Right atrium auricular region (tissue), 2 donors: ENCODE results near the gene LENG9. TPM values are rescaled to one million over a fixed set of nuclear protein-coding genes. Genes with fewer than 3 reads are reported as not detected.

Experiments
- DNase-seq: peaks from one replicate; pipeline ENCODE4 v3.0.0-alpha.2; 2019; ENCODE audit warnings: low spot score
- H3K27ac ChIP-seq, 2 donors: fragments of 200-600 bp; sonication (generic); 1 replicate in 1 of 2; 2 replicates in 1 of 2; pipeline ENCODE4 v1.5.1; 2016 to 2019
- H3K27me3 ChIP-seq, 2 donors: fragments of 200-600 bp; sonication (generic); one replicate each; pipeline versions ENCODE4 v1.5.1 to v1.6.0; 2017 to 2019
- H3K36me3 ChIP-seq: fragments of 200-600 bp; sonication (generic); one replicate; pipeline ENCODE4 v1.5.1; 2016
- H3K4me1 ChIP-seq, 2 donors: fragments of 200-600 bp; sonication (generic); one replicate each; pipeline versions ENCODE4 v1.5.1 to v1.6.0; 2017 to 2019
- H3K4me3 ChIP-seq, 2 donors: fragments of 200-600 bp; sonication (generic); 1 replicate in 1 of 2; 2 replicates in 1 of 2; pipeline ENCODE4 v1.5.1; 2017 to 2019; ENCODE audit warnings: mild to moderate bottlenecking in 1 of 2, moderate library complexity in 1 of 2
- H3K9me3 ChIP-seq, 2 donors: fragments of 200-600 bp; sonication (generic); one replicate each; pipeline ENCODE4 v1.5.1; 2019
- total RNA-seq, 2 donors: library from RNA; depleted of rRNA; stranded (reverse); fragments of >200 nt; gene quantifications; one replicate each; pipeline ENCODE4 v1.1.0, GENCODE V29; 2016
- TF ChIP-seq, protein P1 (sequence below), 2 donors: fragments of 200-600 bp; sonication (generic); IDR thresholded peaks; one replicate each; pipeline ENCODE4 v1.5.1; 2019; ENCODE audit warnings: antibody characterized with exemption in 2 of 2

The LENG9 gene
- total RNA-seq, 2 donors from 2014 or later, result 2.1 to 4.9 TPM

DNA sequence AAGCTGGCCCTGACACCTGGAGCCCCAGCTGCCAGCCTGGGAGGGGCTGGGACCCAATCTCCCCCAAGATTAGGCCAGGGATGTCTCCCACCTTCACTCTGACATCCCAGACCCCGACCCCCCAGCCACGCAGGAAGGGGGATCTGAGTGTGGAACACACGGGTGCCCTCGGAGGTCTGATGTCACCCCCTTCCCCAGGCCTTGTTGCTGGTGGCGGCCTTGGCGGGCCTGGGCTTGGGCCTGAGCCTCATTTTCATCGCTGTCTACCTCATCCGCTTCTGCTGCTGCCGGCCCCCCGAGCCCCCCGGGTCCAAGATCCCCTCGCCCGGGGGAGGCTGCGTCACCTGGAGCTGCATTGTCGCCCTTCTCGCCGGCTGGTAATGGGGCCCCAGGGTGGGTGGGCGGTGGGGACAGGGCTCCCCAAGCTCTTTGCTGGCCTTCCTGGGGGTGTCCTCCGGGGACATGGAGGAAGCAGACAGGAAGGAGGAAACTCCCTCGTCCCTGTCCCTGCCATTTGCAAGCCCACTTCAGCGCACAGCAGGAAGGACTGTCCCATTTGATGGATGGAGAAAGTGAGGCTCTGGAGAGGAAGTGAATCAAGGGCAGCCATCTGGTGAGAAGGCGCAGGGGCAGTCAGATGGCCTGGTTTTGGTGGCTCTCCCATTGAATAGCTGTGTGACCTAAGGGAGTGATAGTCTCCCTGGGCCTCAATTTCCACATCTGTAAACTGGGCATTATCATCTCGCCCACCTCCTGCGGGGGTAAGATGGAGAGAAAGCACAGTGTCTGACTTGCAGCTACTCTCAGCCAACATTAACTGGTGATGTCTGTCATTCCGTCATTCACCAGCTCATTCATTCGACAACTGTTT, 44.4 kb downstream of the LENG9 start:
- TF ChIP-seq, protein P1, sequence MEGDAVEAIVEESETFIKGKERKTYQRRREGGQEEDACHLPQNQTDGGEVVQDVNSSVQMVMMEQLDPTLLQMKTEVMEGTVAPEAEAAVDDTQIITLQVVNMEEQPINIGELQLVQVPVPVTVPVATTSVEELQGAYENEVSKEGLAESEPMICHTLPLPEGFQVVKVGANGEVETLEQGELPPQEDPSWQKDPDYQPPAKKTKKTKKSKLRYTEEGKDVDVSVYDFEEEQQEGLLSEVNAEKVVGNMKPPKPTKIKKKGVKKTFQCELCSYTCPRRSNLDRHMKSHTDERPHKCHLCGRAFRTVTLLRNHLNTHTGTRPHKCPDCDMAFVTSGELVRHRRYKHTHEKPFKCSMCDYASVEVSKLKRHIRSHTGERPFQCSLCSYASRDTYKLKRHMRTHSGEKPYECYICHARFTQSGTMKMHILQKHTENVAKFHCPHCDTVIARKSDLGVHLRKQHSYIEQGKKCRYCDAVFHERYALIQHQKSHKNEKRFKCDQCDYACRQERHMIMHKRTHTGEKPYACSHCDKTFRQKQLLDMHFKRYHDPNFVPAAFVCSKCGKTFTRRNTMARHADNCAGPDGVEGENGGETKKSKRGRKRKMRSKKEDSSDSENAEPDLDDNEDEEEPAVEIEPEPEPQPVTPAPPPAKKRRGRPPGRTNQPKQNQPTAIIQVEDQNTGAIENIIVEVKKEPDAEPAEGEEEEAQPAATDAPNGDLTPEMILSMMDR (IDR thresholded peaks at IDR 0.05), result no peak
- H3K27me3 ChIP-seq, result peaks cover 5 to 22% of the 10 kb centered on the region in 2 donors
- no peak for DNase-seq
- H3K9me3 ChIP-seq, result no peaks in the 10 kb centered on the region
- no peak overlapping the region for H3K4me3 ChIP-seq
- H3K36me3 ChIP-seq, result no peaks in the 10 kb centered on the region
- H3K4me1 ChIP-seq, result peaks cover 0 to 42% of the 10 kb centered on the region in 2 donors
- H3K27ac ChIP-seq, result peak overlapping the region; percentile 22 to 56

DNA sequence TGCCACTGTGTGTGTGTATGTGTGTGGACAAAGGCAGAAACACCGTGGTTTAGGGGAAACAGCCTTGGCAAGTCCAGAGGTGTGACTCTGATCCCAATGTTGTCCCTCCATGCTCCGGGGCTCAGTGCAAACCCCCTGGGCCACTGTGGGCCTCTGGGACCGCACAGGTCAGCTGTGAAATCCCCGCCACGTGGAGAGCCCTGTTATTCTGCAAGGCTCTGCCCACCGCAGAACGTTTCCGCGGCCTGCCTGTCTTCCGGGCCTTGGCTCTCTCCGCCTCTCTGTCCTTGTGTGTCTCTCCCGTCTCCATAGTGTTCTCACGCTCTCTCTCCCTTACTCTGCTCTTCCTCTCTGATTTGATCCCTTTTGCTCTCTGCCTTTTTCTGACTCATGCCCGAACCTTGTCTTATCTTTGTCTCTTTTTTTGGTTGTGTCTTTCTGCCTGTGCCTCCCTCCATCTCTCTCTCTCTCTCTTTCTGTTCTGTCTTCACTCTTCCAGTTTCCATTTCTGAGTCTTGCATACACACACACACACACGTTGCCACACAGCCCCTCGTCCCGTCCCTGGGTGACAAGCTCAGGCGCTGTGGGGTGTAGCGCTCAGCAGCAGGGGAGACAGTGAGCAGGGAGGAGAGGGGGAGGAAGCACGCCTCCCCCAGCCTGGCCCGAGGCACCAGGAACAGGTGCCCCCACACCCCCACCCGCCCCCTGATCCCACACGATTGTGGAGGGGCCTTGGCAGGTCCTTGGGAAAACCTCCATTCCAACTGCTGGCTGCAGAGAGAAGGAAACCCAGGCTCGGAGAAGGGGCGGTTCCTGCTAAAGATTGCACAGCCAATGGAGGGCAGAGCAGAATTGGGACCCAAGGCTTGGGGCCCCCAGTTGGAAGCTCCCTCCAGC, 45.3 kb downstream of the LENG9 start:
- no peak overlapping the region for H3K4me3 ChIP-seq
- TF ChIP-seq, protein P1 (IDR thresholded peaks at IDR 0.05), result no peak
- no peaks in the 10 kb centered on the region for H3K9me3 ChIP-seq
- H3K4me1 ChIP-seq, result peaks cover 0 to 42% of the 10 kb centered on the region in 2 donors
- H3K27ac ChIP-seq, result peak overlapping the region; percentile 22 to 56
- no peaks in the 10 kb centered on the region for H3K36me3 ChIP-seq
- H3K27me3 ChIP-seq, result peaks cover 5 to 22% of the 10 kb centered on the region in 2 donors
- no peak for DNase-seq

DNA sequence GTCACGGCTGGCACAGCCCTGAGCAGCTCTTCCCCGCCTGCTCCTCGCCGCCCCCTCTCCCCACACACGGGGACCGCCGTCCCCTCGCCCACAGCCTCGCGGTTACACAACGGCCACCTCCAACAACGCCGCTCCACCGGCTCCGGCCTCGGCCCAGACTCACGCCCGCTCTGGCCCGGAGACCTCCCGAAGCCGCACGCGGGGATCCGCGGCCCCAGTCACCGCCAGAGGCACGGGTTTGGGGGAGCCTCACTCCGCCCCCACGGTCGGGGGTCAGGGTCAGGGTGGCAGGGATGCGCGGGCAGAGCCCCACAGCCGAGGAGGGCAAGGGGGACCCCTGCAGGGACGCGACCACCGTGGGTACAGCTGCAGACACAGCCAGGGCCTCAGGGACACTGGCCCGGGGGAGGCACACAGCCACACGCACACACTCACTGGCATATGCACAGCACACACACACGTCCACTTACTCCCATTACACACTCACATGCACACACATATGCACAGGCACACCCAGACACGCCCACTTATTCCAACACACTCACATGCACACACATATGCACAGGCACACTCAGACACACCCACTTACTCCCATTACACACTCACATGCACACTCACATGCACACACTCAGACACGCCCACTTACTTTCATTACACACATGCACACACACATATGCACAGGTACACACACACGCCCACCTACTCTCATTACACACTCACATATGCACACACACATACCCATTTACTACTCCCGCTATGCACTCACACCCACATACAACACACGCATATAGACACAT, 46.7 kb downstream of the LENG9 start:
- Histone ChIP-seq H3K9me3 (no peaks in the 10 kb centered on the region), H3K4me1 (peaks cover 0 to 42% of the 10 kb centered on the region in 2 donors), H3K36me3 (no peaks in the 10 kb centered on the region), H3K27me3 (peaks cover 5 to 22% of the 10 kb centered on the region in 2 donors), H3K27ac (no peak overlapping the region), H3K4me3 (peak overlapping the region in 1 of 2 donors; percentile 40)
- no peak for DNase-seq
- TF ChIP-seq, protein P1 (IDR thresholded peaks at IDR 0.05), result no peak

DNA sequence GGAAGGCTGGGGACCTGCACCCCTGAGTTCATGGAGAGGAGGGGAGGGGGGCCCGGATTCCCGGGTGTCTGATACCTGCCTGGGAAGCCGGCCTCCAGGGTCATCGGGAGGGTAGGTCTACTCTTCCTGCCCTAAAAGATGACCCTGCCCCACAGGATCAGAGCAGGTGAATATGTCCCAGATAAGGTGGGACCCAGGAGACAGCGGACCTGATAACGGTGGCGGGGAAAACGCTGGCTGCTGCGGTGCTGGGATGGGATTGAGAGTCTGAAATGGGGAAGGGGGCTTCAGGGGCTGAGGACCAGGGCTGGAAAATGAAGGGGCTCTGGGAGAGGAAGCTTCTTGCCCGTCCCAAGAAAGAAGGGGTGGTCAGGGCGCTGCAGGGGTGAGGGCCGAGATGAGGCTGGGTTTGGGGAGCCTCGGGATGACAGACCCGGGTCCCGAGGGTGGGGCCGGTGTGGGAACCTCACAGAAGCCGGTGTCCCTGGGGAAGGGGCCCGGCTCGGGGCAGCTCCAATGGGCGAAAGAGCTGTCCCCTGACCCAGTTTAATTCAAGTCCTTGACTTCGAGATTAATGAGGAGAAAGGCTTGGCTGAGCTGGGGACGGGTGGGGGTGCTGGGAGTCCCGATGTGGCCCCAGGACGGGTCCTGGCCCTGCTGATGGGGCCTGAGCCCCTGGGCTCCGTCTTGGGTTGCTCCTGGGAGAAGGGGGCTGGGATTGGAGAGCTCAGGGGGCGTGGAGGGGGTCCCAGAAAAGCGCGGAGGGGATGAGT, 47.5 kb downstream of the LENG9 start:
- Histone ChIP-seq H3K36me3 (no peaks in the 10 kb centered on the region), H3K9me3 (no peaks in the 10 kb centered on the region), H3K27me3 (peaks cover 5 to 22% of the 10 kb centered on the region in 2 donors), H3K27ac (no peak overlapping the region), H3K4me3 (peak overlapping the region in 1 of 2 donors; percentile 40), H3K4me1 (peaks cover 0 to 41% of the 10 kb centered on the region in 2 donors)
- TF ChIP-seq, protein P1 (IDR thresholded peaks at IDR 0.05), result no peak
- DNase-seq, result no peak
